Heart left ventricle (tissue), 16 donors: ENCODE measurements around the gene WDR62. TPM values are rescaled to one million over a fixed set of nuclear protein-coding genes. Genes with fewer than 3 reads are reported as not detected.

ENCODE experiments used
- ATAC-seq, 4 donors: fragments of 200-7000 bp; cut with Tn5 transposase; one replicate each; pipeline ENCODE4 v1.9.1; 2020 to 2022; ENCODE audit warnings: moderate library complexity in 4 of 4, mild to moderate bottlenecking in 3 of 4, moderate number of reproducible peaks in 1 of 4
- DNase-seq, 5 donors: peaks; one replicate each; pipeline ENCODE4 v3.0.0-alpha.2; 2020
- H3K27ac ChIP-seq, 12 donors: fragments of 200-600 bp; sonication (generic) in 4 of 12; one replicate each; pipeline versions ENCODE4 v1.5.0 to v1.8.0; 2016 to 2022; ENCODE audit warnings: mild to moderate bottlenecking in 2 of 12
- H3K27me3 ChIP-seq, 9 donors: fragments of 200-600 bp; sonication (generic) in 2 of 9; one replicate each; pipeline versions ENCODE4 v1.5.1 to v1.8.0; 2016 to 2022; ENCODE audit warnings: mild to moderate bottlenecking in 3 of 9
- H3K36me3 ChIP-seq, 9 donors: fragments of 200-600 bp; sonication (generic) in 2 of 9; one replicate each; pipeline versions ENCODE4 v1.5.0 to v1.8.0; 2018 to 2022; ENCODE audit warnings: mild to moderate bottlenecking in 2 of 9
- H3K4me1 ChIP-seq, 12 donors: fragments of 200-600 bp; sonication (generic) in 4 of 12; one replicate each; pipeline versions ENCODE4 v1.5.0 to v1.8.0; 2016 to 2022; ENCODE audit warnings: mild to moderate bottlenecking in 3 of 12
- H3K4me3 ChIP-seq, 12 donors: fragments of 200-600 bp; sonication (generic) in 4 of 12; one replicate each; pipeline versions ENCODE4 v1.5.0 to v1.8.0; 2017 to 2022; ENCODE audit warnings: mild to moderate bottlenecking in 9 of 12, moderate library complexity in 4 of 12
- H3K9me3 ChIP-seq, 12 donors: fragments of 200-600 bp; sonication (generic) in 4 of 12; one replicate each; pipeline versions ENCODE4 v1.5.0 to v1.8.0; 2016 to 2022; ENCODE audit warnings: mild to moderate bottlenecking in 1 of 12
- CTCF ChIP-seq, 12 donors: fragments of 200-600 bp; sonication (generic) in 4 of 12; IDR thresholded peaks; one replicate each; pipeline versions ENCODE4 v1.5.0 to v1.8.0; 2018 to 2022; ENCODE audit warnings: antibody characterized with exemption in 12 of 12, mild to moderate bottlenecking in 5 of 12
- POLR2A ChIP-seq, 2 donors: fragments of 450-650 bp; IDR thresholded peaks; one replicate each; pipeline ENCODE4 v1.6.1; 2017; ENCODE audit warnings: antibody characterized with exemption in 2 of 2, mild to moderate bottlenecking in 2 of 2, moderate library complexity in 2 of 2
- WGBS, 4 donors: extraction: QIAGEN DNeasy Blood & Tissue Kit in 2 of 4; methylation state at CpG; one replicate each; pipeline versions ENCODE4 v1.1.5 to v1.1.7; 2013 to 2018; 5-methylcytosine and 5-hydroxymethylcytosine counted together
- intact Hi-C, 10 donors: fragments of 100-400 bp; cut with DNase I; formaldehyde crosslinking; loops; one replicate each; pipeline versions ENCODE4 v1.11.1 to v1.14.2; 2022
- polyA plus RNA-seq, 2 donors: library from polyadenylated mRNA; stranded (reverse); fragments of 200-250 nt; gene quantifications; one replicate each; pipeline ENCODE4 v1.2.3, GENCODE V29; 2013
- total RNA-seq, 9 donors: library from RNA; depleted of rRNA in 2 of 9; stranded (reverse); fragments of >200 nt in 2 of 9; fragmentation: NEBNext Ultra II Directional in 3 of 9; extraction: Animal tissue kit (Norgen Biotek cat#: 25700) in 3 of 9; gene quantifications; one replicate each; pipeline versions ENCODE4 v1.1.0 to v1.2.4, GENCODE V29; 2016 to 2023
- donor health status: ischemic (EF 13 %, LVEDD 7.1; RV severe dilation, severe dysfunction).
- donor health status: healthy with polysubstance abuse.
- donor health status: DM: no; HTN: yes; CAD: no.
- donor health status: DM: no; HTN: no; CAD: no.
- donor health status: ischemic (EF 25% LVEDD 6.9; RV normal size, moderate dysfunction).
- donor health status: ischemic (EF 25% LVEDD 5.7; RV mildly dilated, moderate dysfunction).
- donor health status: healthy.
- donor health status: DM: yes; HTN: yes; CAD: no.
- donor health status: ischemic (EF 35%, LVEDD 5.7; RV mildly dilated, moderate dysfunction).
- donor health status: nonischemic (EF 11% LVEDD 7.7; RV severe dilation, severe dysfunction).
- donor health status: DM: yes; HTN: yes; CAD: no.
- donor health status: PGD.
- donor health status: ischemic (EF 29% LVEDD 5.4; RV normal size, mild dysfunction).
- donor health status: nonischemic (EF 23%, LVEDD 6.1; RV moderate dilation, normal function).

The WDR62 gene
- total and polyA plus RNA-seq, 11 donors = 1.4 to 24.3 (median 7.7) TPM

DNA sequence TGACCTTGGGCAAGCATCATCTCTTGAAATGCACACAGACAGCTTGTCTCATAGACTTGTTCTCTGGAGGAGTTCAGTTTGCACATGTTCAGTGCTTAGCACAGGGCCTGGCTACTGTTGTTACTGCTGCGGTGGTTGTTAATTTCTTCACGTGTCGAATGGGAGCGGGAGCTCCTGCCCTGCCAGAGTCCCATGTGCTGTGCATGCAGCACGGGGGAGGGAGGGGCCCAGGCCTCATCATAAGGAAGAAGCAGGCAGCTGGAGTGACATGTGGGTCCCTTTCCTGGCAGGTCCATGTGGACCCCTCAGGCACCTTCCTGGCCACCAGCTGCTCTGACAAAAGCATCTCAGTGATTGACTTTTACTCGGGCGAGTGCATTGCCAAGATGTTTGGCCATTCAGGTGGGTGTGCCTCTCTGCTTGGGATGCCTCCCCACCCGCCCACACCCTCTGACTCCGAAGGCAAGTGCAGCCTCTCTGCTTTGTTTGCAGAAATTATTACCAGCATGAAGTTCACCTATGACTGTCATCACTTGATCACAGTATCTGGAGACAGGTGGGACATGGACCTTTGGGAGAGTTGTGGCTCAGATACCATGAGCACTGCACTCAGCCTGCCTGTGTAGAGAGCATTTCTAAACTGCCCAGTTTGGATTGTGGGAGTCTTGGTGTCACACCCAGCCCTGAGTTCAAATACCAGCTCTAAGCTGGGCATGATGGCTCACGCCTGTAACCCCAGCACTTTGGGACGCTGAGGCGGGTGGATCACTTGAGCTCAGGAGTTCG is 36.4 kb downstream of the WDR62 start:
- H3K27ac ChIP-seq = no peak overlapping the region
- intact Hi-C loops = no loop called here
- H3K27me3 ChIP-seq = no peaks in the 10 kb centered on the region
- H3K4me1 ChIP-seq = peaks cover 0 to 16% (median 3%) of the 10 kb centered on the region in 12 donors
- ATAC-seq = no peak
- peaks cover 0 to 4% (median 0%) of the 10 kb centered on the region in 9 donors for H3K36me3 ChIP-seq
- no peaks in the 10 kb centered on the region for H3K9me3 ChIP-seq
- WGBS, 4 donors = 80 to 96% (median 91%) methylated on average over 13 of the region's 13 CpGs
- no peak for DNase-seq
- TF ChIP-seq POLR2A (IDR thresholded peaks at IDR 0.05) (no peak), CTCF (IDR thresholded peaks at IDR 0.05) (no peak)
- H3K4me3 ChIP-seq = no peak overlapping the region

- no peaks in the 10 kb centered on the region for H3K9me3 ChIP-seq
- DNase-seq (no peak), ATAC-seq (no peak)
- peaks cover 0 to 11% (median 0%) of the 10 kb centered on the region in 9 donors for H3K36me3 ChIP-seq
- no peaks in the 10 kb centered on the region for H3K27me3 ChIP-seq
- peak overlapping the region in 2 of 12 donors; percentile 67 to 72 for H3K27ac ChIP-seq
- WGBS, 4 donors = 89 to 96% (median 92%) methylated on average over 4 to 7 of the region's 7 CpGs
- peaks cover 0 to 24% (median 5%) of the 10 kb centered on the region in 12 donors for H3K4me1 ChIP-seq
- intact Hi-C loops = no loop called here
- no peak overlapping the region for H3K4me3 ChIP-seq
- TF ChIP-seq POLR2A (IDR thresholded peaks at IDR 0.05) (no peak), CTCF (IDR thresholded peaks at IDR 0.05) (no peak)
Measured at GRCh38 chr19:36092566-36092965, 37.9 kb downstream of the WDR62 start.

DNA sequence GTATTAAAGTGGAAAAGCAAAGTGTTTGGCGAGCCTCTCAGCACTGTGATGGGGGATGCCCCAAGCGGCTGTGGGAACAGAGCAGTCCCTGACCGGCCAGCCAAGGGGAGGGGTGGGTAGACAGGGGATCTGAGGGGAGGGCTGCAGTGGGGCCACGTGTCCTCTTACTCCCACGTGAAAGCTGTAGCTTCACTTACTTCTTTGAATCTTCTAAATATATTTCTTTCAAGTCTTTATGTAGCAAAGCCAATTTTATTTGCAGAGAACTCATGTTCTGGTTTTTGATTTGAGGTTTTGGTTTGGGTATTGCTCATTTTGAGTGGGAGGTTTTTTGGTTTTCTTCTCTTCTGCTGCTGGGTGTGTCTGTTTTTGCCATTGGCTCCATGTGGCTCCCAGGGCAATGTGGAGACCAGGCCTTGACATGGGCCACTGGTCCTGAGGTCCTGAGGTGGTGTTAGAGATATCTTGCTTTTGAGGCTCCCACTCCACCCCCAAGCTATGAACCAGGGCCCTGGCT is 38.5 kb downstream of the WDR62 start:
- peak overlapping the region in 11 of 12 donors; percentile 11 to 72 (median 59) for H3K27ac ChIP-seq
- TF ChIP-seq CTCF (IDR thresholded peaks at IDR 0.05) (no peak), POLR2A (IDR thresholded peaks at IDR 0.05) (no peak)
- DNase-seq (no peak), ATAC-seq (no peak)
- no peaks in the 10 kb centered on the region for H3K9me3 ChIP-seq
- no peak overlapping the region for H3K4me3 ChIP-seq
- 87 to 93% (median 87%) methylated on average over 5 of the region's 5 CpGs for WGBS, 4 donors
- peaks cover 0 to 11% (median 0%) of the 10 kb centered on the region in 9 donors for H3K36me3 ChIP-seq
- intact Hi-C loops = no loop called here
- no peaks in the 10 kb centered on the region for H3K27me3 ChIP-seq
- H3K4me1 ChIP-seq = peaks cover 0 to 24% (median 5%) of the 10 kb centered on the region in 12 donors

DNA sequence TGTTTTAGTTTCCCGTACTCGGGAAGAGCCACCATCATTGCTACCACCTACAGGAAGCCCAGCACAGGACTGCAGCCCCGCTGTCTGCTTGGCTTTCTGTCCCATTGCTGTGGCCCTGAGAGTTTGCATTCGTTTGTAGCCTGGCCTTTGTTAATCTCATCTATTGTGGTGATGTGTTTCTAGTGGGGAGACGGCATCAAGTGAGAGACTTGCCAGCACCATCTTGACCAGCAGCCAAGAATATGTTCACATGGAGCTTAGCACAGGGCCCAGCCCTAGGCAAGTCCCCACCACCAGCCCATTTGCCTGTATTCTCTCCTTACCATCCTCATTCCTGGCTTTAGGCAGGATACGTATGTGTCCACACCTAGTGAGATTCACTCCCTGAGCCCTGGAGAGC is 39.0 kb downstream of the WDR62 start:
- DNase-seq (peak in 4 of 5 donors; percentile 44 to 61 (median 59)), ATAC-seq (peak; percentile 88 to 90 (median 89))
- Histone ChIP-seq H3K36me3 (peaks cover 0 to 11% (median 0%) of the 10 kb centered on the region in 9 donors), H3K9me3 (no peaks in the 10 kb centered on the region), H3K27ac (peak overlapping the region in 11 of 12 donors; percentile 11 to 72 (median 59)), H3K27me3 (no peaks in the 10 kb centered on the region), H3K4me1 (peaks cover 0 to 24% (median 5%) of the 10 kb centered on the region in 12 donors), H3K4me3 (no peak overlapping the region)
- intact Hi-C loops = no loop called here
- no peak for TF ChIP-seq CTCF (IDR thresholded peaks at IDR 0.05)
- no peak for TF ChIP-seq POLR2A (IDR thresholded peaks at IDR 0.05)
- WGBS, 4 donors = 35 to 64% (median 59%) methylated on average over 6 of the region's 6 CpGs
